ENCODE data around the gene TENT4A. TPM values are rescaled to one million over a fixed set of nuclear protein-coding genes. Genes with fewer than 3 reads are reported as not detected.

Gene TENT4A
- total and polyA plus RNA-seq, 2 of the 13 experiments (the other 11 are each of a cell fraction or from before 2014, with no cell fraction given) = 6.3 to 13.3 TPM

DNA sequence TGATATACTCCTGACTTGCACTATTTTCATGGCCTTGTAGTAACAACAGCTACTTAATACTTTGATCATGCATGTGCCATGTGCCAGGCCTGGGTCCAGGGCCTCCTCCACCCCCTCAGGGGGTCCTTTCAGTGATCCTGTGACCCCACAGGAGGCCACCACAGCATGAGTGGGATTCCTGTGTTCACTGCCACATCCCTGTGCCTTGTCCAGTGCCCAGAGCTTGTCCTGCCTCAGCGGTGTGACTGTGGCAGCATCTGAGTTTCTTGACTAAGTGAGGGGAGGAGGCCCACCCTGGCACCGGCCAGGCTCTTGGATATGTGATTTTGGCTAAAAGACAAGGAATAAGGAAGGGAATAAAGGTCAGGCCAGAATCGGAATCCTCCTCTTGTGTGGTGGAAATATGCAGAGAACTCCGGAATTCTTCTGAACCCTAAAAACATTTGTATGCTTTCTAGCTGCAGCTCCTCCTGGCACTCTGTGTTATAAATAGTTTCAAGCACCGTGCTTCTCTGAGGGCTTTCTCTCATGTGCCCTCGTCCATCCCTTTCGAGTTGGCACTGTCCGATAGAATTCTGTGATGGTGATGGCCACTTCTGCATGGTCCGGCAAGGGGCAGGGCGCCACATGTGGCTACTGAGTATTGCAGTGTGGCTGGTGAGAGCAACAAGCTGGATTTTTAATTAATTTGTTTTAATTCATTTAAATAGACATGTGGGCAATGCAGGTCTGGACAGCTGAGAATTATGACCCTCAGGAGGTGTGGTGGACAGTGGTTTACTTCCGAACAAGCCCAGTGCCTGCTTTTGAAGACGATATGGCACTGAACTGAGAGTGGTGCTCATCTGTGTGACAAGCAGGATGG is 31.8 kb downstream of the TENT4A start:
- TF ChIP-seq ZNF766 (CRISPR knock-in tag; IDR thresholded peaks at IDR 0.05; ENCODE audit: borderline replicate concordance) (no peak), ZNF776 (CRISPR knock-in tag; IDR thresholded peaks at IDR 0.05) (no peak)
- TF ChIP-seq, protein P1, sequence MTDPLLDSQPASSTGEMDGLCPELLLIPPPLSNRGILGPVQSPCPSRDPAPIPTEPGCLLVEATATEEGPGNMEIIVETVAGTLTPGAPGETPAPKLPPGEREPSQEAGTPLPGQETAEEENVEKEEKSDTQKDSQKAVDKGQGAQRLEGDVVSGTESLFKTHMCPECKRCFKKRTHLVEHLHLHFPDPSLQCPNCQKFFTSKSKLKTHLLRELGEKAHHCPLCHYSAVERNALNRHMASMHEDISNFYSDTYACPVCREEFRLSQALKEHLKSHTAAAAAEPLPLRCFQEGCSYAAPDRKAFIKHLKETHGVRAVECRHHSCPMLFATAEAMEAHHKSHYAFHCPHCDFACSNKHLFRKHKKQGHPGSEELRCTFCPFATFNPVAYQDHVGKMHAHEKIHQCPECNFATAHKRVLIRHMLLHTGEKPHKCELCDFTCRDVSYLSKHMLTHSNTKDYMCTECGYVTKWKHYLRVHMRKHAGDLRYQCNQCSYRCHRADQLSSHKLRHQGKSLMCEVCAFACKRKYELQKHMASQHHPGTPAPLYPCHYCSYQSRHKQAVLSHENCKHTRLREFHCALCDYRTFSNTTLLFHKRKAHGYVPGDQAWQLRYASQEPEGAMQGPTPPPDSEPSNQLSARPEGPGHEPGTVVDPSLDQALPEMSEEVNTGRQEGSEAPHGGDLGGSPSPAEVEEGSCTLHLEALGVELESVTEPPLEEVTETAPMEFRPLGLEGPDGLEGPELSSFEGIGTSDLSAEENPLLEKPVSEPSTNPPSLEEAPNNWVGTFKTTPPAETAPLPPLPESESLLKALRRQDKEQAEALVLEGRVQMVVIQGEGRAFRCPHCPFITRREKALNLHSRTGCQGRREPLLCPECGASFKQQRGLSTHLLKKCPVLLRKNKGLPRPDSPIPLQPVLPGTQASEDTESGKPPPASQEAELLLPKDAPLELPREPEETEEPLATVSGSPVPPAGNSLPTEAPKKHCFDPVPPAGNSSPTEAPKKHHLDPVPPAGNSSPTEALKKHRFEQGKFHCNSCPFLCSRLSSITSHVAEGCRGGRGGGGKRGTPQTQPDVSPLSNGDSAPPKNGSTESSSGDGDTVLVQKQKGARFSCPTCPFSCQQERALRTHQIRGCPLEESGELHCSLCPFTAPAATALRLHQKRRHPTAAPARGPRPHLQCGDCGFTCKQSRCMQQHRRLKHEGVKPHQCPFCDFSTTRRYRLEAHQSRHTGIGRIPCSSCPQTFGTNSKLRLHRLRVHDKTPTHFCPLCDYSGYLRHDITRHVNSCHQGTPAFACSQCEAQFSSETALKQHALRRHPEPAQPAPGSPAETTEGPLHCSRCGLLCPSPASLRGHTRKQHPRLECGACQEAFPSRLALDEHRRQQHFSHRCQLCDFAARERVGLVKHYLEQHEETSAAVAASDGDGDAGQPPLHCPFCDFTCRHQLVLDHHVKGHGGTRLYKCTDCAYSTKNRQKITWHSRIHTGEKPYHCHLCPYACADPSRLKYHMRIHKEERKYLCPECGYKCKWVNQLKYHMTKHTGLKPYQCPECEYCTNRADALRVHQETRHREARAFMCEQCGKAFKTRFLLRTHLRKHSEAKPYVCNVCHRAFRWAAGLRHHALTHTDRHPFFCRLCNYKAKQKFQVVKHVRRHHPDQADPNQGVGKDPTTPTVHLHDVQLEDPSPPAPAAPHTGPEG (CRISPR knock-in tag; IDR thresholded peaks at IDR 0.05) = no peak
- Histone ChIP-seq H3K9ac (ENCODE audit: insufficient read depth, low read depth, low read length) (no peak overlapping the region), H3K27ac (ENCODE audit: extremely low read length, insufficient read depth, low read length) (no peak overlapping the region), H3K9me3 (ENCODE audit: low read length) (no peaks in the 10 kb centered on the region), H3K36me3 (replicated peaks in 1 of 2; ENCODE audit: control insufficient read depth in 1 of 2, insufficient read depth in 2 of 2, low read length in 2 of 2) (peaks cover 23 to 81% of the 10 kb centered on the region in 2 experiments), H4K20me1 (ENCODE audit: insufficient read depth, low read length) (peaks cover 9% of the 10 kb centered on the region), H3K4me1 (ENCODE audit: insufficient read depth, low read length) (no peaks in the 10 kb centered on the region), H2AFZ (ENCODE audit: low read length) (no peak overlapping the region), H3K4me3 (replicated peaks in 1 of 3; ENCODE audit: insufficient read depth in 1 of 3, low read depth in 2 of 3, low read length in 3 of 3) (no peak overlapping the region), H3K27me3 (ENCODE audit: control insufficient read depth in 1 of 2, insufficient read depth in 2 of 2, low read length in 2 of 2) (no peaks in the 10 kb centered on the region), H3K79me2 (ENCODE audit: insufficient read depth, low read length) (peaks cover 12% of the 10 kb centered on the region), H3K4me2 (ENCODE audit: low read depth, low read length) (no peak overlapping the region)
- intact Hi-C loops (cut with micrococcal nuclease; ENCODE audit: unreplicated experiment) = loop anchor here (1.0 to 10.0 kb wide), 3 partner anchors 30 to 450 kb away; partner anchors contain the start of genes NSUN2 and SRD5A1
- no peak for DNase-seq (ENCODE audit: low spot score)
- BruUV-seq (replicated peaks) = no TSS peak
- CTCF ChIA-PET (ENCODE audit: low intra/inter-chr PET ratio, low total read pairs) = interaction anchor here (0.7 kb wide), 1 partner anchor 453 kb away, joined by 3 read pairs; no protein-coding TSS in a partner anchor
- no peak for FAIRE-seq
- 94% methylated on average over 12 of the region's 12 CpGs for WGBS (ENCODE audit: low lambda C conversion rate)
- POLR2A ChIA-PET = no interaction called here
- no peak for ATAC-seq
- in situ Hi-C loops (cut with HindIII; ENCODE audit: extremely low pct_ligation_motif_present, low pct_unique_long_range_greater_than_20kb) = loop anchor here (25.0 kb wide), 1 partner anchor 358 kb away; the partner anchor contains the start of gene MED10

Data from HepG2 (cell line).